HG02970 (cell line): ENCODE measurements around the gene UBA52.

Experiments
- ATAC-seq: cut with Tn5 transposase; IDR thresholded peaks from one replicate; pipeline ENCODE4 v1.9.1; 2021; ENCODE audit warnings: mild to moderate bottlenecking, moderate library complexity, moderate number of reproducible peaks; ENCODE audit not compliant: unreplicated experiment, low FRiP score

UBA52 gene

GRCh38 chr19:18605546-18606280, 34.1 kb downstream of the UBA52 start:
- no peak for ATAC-seq

- no peak for ATAC-seq
Measured at GRCh38 chr19:18606281-18607225, 34.9 kb downstream of the UBA52 start, which contains the start of gene CRLF1. TSS of gene CRLF1 (minus strand) at chr19:18606799. CDS start at chr19:18606656, 143 bp downstream.

GRCh38 chr19:18607226-18608101, 35.8 kb downstream of the UBA52 start:
- ATAC-seq = no peak

- no peak for ATAC-seq
Measured at GRCh38 chr19:18608102-18608804, 36.6 kb downstream of the UBA52 start.

- ATAC-seq = no peak
Measured at GRCh38 chr19:18608805-18609716, 37.4 kb downstream of the UBA52 start.

- no peak for ATAC-seq
Measured at GRCh38 chr19:18609717-18610051, 38.0 kb downstream of the UBA52 start.

- ATAC-seq = no peak
Measured at GRCh38 chr19:18610245-18610555, 38.5 kb downstream of the UBA52 start.

GRCh38 chr19:18610556-18611326, 39.1 kb downstream of the UBA52 start:
- ATAC-seq = no peak

- no peak for ATAC-seq
Measured at GRCh38 chr19:18611327-18612050, 39.8 kb downstream of the UBA52 start.

- no peak for ATAC-seq
Measured at GRCh38 chr19:18612051-18612771, 40.6 kb downstream of the UBA52 start.

- no peak for ATAC-seq
Measured at GRCh38 chr19:18612772-18613588, 41.3 kb downstream of the UBA52 start, which contains the start of gene TMEM59L. TSS of gene TMEM59L (plus strand) at chr19:18612870. CDS start at chr19:18612959, 89 bp downstream.

- ATAC-seq = no peak
Measured at GRCh38 chr19:18613589-18614234, 42.1 kb downstream of the UBA52 start.

- no peak for ATAC-seq
Measured at GRCh38 chr19:18616023-18616422, 44.4 kb downstream of the UBA52 start.

- ATAC-seq = no peak
Measured at GRCh38 chr19:18617562-18617961, 45.9 kb downstream of the UBA52 start.

GRCh38 chr19:18618236-18618635, 46.6 kb downstream of the UBA52 start:
- no peak for ATAC-seq

GRCh38 chr19:18620311-18620710, 48.7 kb downstream of the UBA52 start:
- no peak for ATAC-seq
